Suprapubic skin (tissue), 4 donors: ENCODE results near the gene ORC3. TPM values are rescaled to one million over a fixed set of nuclear protein-coding genes. Genes with fewer than 3 reads are reported as not detected.

Source experiments
- DNase-seq, 2 donors: peaks; one replicate each; pipeline ENCODE4 v3.0.0-alpha.2; 2019; ENCODE audit warnings: low spot score in 2 of 2
- H3K27ac ChIP-seq: fragments of 200-600 bp; sonication (generic); one replicate; pipeline ENCODE4 v1.5.1; 2019
- H3K27me3 ChIP-seq: fragments of 200-600 bp; sonication (generic); one replicate; pipeline ENCODE4 v1.5.1; 2019
- H3K36me3 ChIP-seq: fragments of 200-600 bp; sonication (generic); one replicate; pipeline ENCODE4 v1.5.1; 2019
- H3K4me1 ChIP-seq: fragments of 200-600 bp; sonication (generic); one replicate; pipeline ENCODE4 v1.5.1; 2019
- H3K4me3 ChIP-seq: fragments of 200-600 bp; sonication (generic); one replicate; pipeline ENCODE4 v1.5.1; 2019; ENCODE audit warnings: mild to moderate bottlenecking
- H3K9me3 ChIP-seq: fragments of 200-600 bp; sonication (generic); one replicate; pipeline ENCODE4 v1.5.1; 2019
- EP300 ChIP-seq: sonication (generic); formaldehyde crosslinking; IDR thresholded peaks from one replicate; pipeline ENCODE4 v1.6.1; 2017; ENCODE audit warnings: antibody characterized with exemption
- POLR2A ChIP-seq, 2 donors: fragments of 450-650 bp; IDR thresholded peaks; one replicate each; pipeline ENCODE4 v1.6.1; 2017; ENCODE audit warnings: antibody characterized with exemption in 2 of 2, mild to moderate bottlenecking in 2 of 2, moderate library complexity in 2 of 2
- POLR2AphosphoS5 ChIP-seq, 3 donors: sonication (generic); formaldehyde crosslinking; IDR thresholded peaks; one replicate each; pipeline ENCODE4 v1.6.1; 2017; ENCODE audit warnings: antibody characterized with exemption in 3 of 3
- whole genome bisulfite sequencing: methylation state at CpG from one replicate; pipeline ENCODE4 v1.1.5; 2018; 5-methylcytosine and 5-hydroxymethylcytosine counted together
- total RNA-seq, 4 donors: library from RNA; depleted of rRNA; stranded (reverse); fragments of >200 nt; gene quantifications; one replicate each; pipeline ENCODE4 v1.1.0, GENCODE V29; 2016
- TF ChIP-seq, protein P1 (sequence below), 2 donors: fragments of 200-600 bp in 1 of 2; fragments of 450-650 bp in 1 of 2; sonication (generic) in 1 of 2; IDR thresholded peaks; one replicate each; pipeline ENCODE4 v1.5.1; 2016 to 2019; ENCODE audit warnings: antibody characterized with exemption in 2 of 2, mild to moderate bottlenecking in 1 of 2, moderate library complexity in 1 of 2

ORC3 gene
- total RNA-seq: 10 to 100 TPM in 3 of 4 donors, 1 to 10 TPM in 1; 9.7 to 30.6 (median 12.9) TPM

- H3K4me1 ChIP-seq: peaks cover 35% of the 10 kb centered on the region
- TF ChIP-seq, protein P1, sequence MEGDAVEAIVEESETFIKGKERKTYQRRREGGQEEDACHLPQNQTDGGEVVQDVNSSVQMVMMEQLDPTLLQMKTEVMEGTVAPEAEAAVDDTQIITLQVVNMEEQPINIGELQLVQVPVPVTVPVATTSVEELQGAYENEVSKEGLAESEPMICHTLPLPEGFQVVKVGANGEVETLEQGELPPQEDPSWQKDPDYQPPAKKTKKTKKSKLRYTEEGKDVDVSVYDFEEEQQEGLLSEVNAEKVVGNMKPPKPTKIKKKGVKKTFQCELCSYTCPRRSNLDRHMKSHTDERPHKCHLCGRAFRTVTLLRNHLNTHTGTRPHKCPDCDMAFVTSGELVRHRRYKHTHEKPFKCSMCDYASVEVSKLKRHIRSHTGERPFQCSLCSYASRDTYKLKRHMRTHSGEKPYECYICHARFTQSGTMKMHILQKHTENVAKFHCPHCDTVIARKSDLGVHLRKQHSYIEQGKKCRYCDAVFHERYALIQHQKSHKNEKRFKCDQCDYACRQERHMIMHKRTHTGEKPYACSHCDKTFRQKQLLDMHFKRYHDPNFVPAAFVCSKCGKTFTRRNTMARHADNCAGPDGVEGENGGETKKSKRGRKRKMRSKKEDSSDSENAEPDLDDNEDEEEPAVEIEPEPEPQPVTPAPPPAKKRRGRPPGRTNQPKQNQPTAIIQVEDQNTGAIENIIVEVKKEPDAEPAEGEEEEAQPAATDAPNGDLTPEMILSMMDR (IDR thresholded peaks at IDR 0.05): no peak
- TF ChIP-seq POLR2A (IDR thresholded peaks at IDR 0.05) (peak; percentile 54 to 89), POLR2AphosphoS5 (IDR thresholded peaks at IDR 0.05) (peak; percentile 3 to 83 (median 77)), EP300 (no peak)
- peaks cover 9% of the 10 kb centered on the region for H3K36me3 ChIP-seq
- DNase-seq: peak; percentile 97 to 99
- peak within 1 kb of the TSS; percentile 75 for H3K4me3 ChIP-seq
- H3K27me3 ChIP-seq: no peaks in the 10 kb centered on the region
- 0% methylated on average over 15 of the region's 49 CpGs for WGBS
- no peaks in the 10 kb centered on the region for H3K9me3 ChIP-seq
- H3K27ac ChIP-seq: peak within 1 kb of the TSS; percentile 91
Measured at GRCh38 chr6:87589693-87590416, at the start of gene ORC3, which contains the start of gene RARS2. TSS of gene ORC3 (plus strand) at chr6:87590135. CDS start at chr6:87590169, 34 bp downstream. TSS of gene RARS2 (minus strand) at chr6:87589987. CDS start at chr6:87589957, 30 bp downstream.

DNA sequence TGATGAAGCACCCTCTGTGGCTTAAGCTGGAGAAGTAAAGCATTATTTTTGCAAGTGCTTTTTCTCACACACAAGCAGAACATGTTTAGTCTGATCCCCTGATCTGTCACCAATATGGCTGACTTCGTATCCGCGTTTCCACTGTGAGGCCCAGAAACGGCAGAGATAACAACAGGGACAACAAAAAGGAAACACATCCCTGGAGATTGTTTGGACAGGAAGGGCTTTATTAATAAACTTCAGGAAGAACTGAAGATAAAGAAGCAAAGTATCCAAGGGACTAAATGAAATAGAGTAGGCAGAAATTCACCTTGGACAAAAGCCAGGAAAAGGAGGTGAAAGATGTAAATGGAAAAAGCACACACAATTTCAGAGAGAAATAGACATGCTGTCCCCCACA is 49.4 kb upstream of the ORC3 start:
- Histone ChIP-seq H3K36me3 (peaks cover 57% of the 10 kb centered on the region), H3K4me3 (no peak overlapping the region), H3K9me3 (no peaks in the 10 kb centered on the region), H3K4me1 (no peaks in the 10 kb centered on the region), H3K27me3 (no peaks in the 10 kb centered on the region), H3K27ac (no peak overlapping the region)
- no peak for DNase-seq
- WGBS: 87% methylated on average over 4 of the region's 4 CpGs
- TF ChIP-seq POLR2A (IDR thresholded peaks at IDR 0.05) (no peak), EP300 (no peak), POLR2AphosphoS5 (IDR thresholded peaks at IDR 0.05) (no peak)
- TF ChIP-seq, protein P1 (IDR thresholded peaks at IDR 0.05): no peak

GRCh38 chr6:87541041-87541440 is 48.9 kb upstream of the ORC3 start:
- Histone ChIP-seq H3K4me1 (no peaks in the 10 kb centered on the region), H3K27ac (no peak overlapping the region), H3K27me3 (no peaks in the 10 kb centered on the region), H3K4me3 (no peak overlapping the region), H3K36me3 (peaks cover 57% of the 10 kb centered on the region), H3K9me3 (no peaks in the 10 kb centered on the region)
- 98% methylated on average over 1 of the region's 1 CpG for WGBS
- no peak for TF ChIP-seq EP300
- TF ChIP-seq, protein P1 (IDR thresholded peaks at IDR 0.05): no peak
- TF ChIP-seq POLR2AphosphoS5 (IDR thresholded peaks at IDR 0.05): no peak
- no peak for TF ChIP-seq POLR2A (IDR thresholded peaks at IDR 0.05)
- no peak for DNase-seq

DNA sequence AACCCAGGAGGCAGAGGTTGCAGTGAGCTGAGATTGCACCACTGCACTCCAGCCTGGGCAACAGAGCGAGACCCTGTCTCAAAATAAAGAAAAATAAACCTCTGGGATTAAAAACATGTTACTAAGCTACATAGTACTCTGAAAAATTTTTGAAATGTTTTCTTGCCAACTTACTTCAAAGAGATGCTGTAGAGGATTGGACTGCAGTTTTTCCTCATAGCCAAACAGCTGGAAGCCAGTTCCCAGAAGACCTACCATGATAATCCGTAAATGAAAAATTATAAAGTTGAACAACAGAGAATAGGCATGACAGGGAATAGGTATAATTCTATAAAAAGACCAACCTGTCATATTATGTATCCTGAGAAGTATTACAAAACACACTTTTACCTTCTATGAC is 48.2 kb upstream of the ORC3 start:
- DNase-seq: no peak
- Histone ChIP-seq H3K9me3 (no peaks in the 10 kb centered on the region), H3K4me1 (no peaks in the 10 kb centered on the region), H3K27me3 (no peaks in the 10 kb centered on the region), H3K27ac (no peak overlapping the region), H3K4me3 (no peak overlapping the region), H3K36me3 (peaks cover 57% of the 10 kb centered on the region)
- 80% methylated on average over 2 of the region's 2 CpGs for WGBS
- TF ChIP-seq, protein P1 (IDR thresholded peaks at IDR 0.05): no peak
- TF ChIP-seq POLR2A (IDR thresholded peaks at IDR 0.05) (no peak), EP300 (no peak), POLR2AphosphoS5 (IDR thresholded peaks at IDR 0.05) (no peak)

- H3K4me3 ChIP-seq: no peak overlapping the region
- DNase-seq: no peak
- H3K27ac ChIP-seq: no peak overlapping the region
- no peaks in the 10 kb centered on the region for H3K9me3 ChIP-seq
- TF ChIP-seq POLR2AphosphoS5 (IDR thresholded peaks at IDR 0.05) (no peak), EP300 (no peak), POLR2A (IDR thresholded peaks at IDR 0.05) (no peak)
- TF ChIP-seq, protein P1 (IDR thresholded peaks at IDR 0.05): no peak
- H3K27me3 ChIP-seq: no peaks in the 10 kb centered on the region
- no peaks in the 10 kb centered on the region for H3K4me1 ChIP-seq
- H3K36me3 ChIP-seq: peaks cover 65% of the 10 kb centered on the region
- 85% methylated on average over 4 of the region's 4 CpGs for WGBS
Measured at GRCh38 chr6:87543696-87544473, 46.0 kb upstream of the ORC3 start.
